T-helper 1 cell treated with Interleukin-12 subunit alpha and Interleukin-12 subunit beta and Interleukin-4 antibody, amounts not matched to agents 30 μg/mL and 1 μg/mL, for 36 hours (primary cell): ENCODE data around the gene CNNM2.
"Not testable (repeated sequence)": the region's sequence is repeated elsewhere in the genome, so short reads cannot be mapped to it uniquely, and the experiment has no call there.

Experiments used
- H3K27ac Mint-ChIP-seq: one replicate; pipeline ENCODE4 v1.8.0; 2021; ENCODE audit warnings: mild to moderate bottlenecking, mixed read lengths
- H3K27me3 Mint-ChIP-seq: one replicate; pipeline ENCODE4 v1.8.0; 2021; ENCODE audit warnings: low read depth, mixed read lengths
- H3K36me3 Mint-ChIP-seq: one replicate; pipeline ENCODE4 v1.8.0; 2021; ENCODE audit warnings: low read depth, mixed read lengths
- H3K4me1 Mint-ChIP-seq: one replicate; pipeline ENCODE4 v1.8.0; 2021; ENCODE audit warnings: low read depth, mixed read lengths
- H3K4me3 Mint-ChIP-seq: one replicate; pipeline ENCODE4 v1.8.0; 2021; ENCODE audit warnings: mild to moderate bottlenecking, moderate library complexity, mixed read lengths
- H3K9me3 Mint-ChIP-seq: one replicate; pipeline ENCODE4 v1.8.0; 2021; ENCODE audit warnings: mixed read lengths

Gene CNNM2

GRCh38 chr10:102970562-102971340, 52.7 kb downstream of the CNNM2 start:
- Mint-ChIP-seq H3K36me3 (no peaks in the 10 kb centered on the region), H3K4me3 (no peak overlapping the region), H3K9me3 (no peaks in the 10 kb centered on the region), H3K4me1 (peaks cover 1% of the 10 kb centered on the region), H3K27ac (no peak overlapping the region), H3K27me3 (no peaks in the 10 kb centered on the region)

DNA sequence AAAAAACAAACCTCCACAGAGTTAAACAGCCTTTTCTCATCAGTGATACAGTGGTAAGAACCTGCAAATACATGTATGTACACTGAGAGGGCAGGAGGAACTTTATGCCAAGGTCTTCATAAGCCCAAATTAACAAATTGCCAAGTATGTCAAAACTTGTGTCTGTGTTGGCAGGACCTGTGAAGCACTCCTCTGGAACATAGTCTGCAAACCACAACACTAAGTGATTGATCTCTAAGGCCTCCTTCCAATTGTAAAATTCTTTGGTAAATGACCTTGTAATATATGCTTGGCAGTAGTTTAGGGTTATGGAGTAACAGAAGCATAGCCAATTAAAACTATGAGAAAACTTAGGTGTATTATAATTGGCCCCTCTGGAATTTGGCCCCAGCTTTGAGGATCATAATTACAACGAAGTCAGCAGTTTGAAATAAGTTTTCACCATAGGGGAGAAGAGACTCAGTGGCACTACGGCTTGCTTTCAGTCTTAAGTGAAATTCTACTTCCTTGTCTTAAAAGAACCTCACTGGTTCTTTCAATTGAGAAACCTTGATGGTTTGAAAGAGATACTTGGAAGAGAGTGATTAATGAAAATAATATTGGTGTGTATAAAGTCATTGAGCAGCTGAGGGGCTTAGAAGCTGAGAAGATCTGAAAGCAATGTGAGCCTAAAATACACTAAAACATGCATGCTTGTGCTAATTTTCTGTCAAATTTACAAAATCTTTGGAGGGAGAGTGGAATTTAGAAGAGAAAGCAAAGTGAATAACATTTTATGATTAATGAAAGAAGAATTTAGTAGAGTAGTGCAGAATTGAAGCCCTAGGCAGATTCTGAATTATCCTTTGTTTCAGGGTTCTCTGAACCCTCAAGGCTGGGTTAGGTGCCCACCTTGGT, 57.6 kb downstream of the CNNM2 start:
- no peak overlapping the region for H3K27ac Mint-ChIP-seq
- H3K9me3 Mint-ChIP-seq: no peaks in the 10 kb centered on the region
- H3K27me3 Mint-ChIP-seq: no peaks in the 10 kb centered on the region
- H3K36me3 Mint-ChIP-seq: no peaks in the 10 kb centered on the region
- H3K4me3 Mint-ChIP-seq: no peak overlapping the region
- H3K4me1 Mint-ChIP-seq: peaks cover 1% of the 10 kb centered on the region

DNA sequence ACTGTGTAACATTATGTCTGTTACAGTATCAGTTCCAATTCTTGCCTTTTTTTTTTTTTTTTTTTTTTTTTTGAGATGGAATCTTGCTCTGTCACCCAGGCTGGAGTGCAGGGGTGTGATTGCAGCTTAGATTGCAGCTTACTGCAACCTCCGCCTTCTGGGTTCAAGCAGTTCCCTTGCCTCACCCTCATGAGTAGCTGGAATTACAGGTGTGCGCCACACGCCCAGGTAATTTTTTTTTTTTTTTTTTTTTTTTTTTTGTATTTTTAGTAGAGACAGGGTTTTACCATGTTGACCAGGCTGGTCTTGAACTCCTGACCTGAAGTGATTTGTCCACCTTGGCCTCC, 58.3 kb downstream of the CNNM2 start:
- H3K9me3 Mint-ChIP-seq, H3K27me3 Mint-ChIP-seq, H3K27ac Mint-ChIP-seq: not testable (repeated sequence)

GRCh38 chr10:102982296-102982695, 64.2 kb downstream of the CNNM2 start:
- no peaks in the 10 kb centered on the region for H3K4me1 Mint-ChIP-seq
- no peak overlapping the region for H3K27ac Mint-ChIP-seq
- no peaks in the 10 kb centered on the region for H3K36me3 Mint-ChIP-seq
- H3K9me3 Mint-ChIP-seq: no peaks in the 10 kb centered on the region
- H3K4me3 Mint-ChIP-seq: no peak overlapping the region
- no peaks in the 10 kb centered on the region for H3K27me3 Mint-ChIP-seq

More for the DNA sequence above, 58.3 kb downstream of the CNNM2 start:
- H3K4me1 Mint-ChIP-seq, H3K36me3 Mint-ChIP-seq, H3K4me3 Mint-ChIP-seq: not testable (repeated sequence)

DNA sequence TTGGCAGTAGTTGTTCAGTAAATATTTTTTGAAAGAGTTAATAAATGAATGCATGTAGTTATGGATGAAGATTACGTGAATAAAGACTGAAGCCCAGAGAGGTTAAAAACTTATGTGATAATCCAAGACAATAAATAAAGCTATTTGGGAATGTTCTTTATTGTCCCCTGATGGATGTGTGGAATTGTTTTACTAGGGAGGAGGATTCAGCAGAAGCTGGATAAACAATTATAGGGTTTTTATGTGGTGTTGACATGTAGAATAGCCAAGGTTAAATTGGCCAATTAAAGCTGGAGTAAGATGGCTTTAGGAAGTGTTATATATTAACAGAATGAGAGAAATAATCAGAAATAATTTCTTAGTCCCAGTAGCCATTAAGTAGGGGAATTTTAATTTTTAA, 66.0 kb downstream of the CNNM2 start:
- H3K36me3 Mint-ChIP-seq: no peaks in the 10 kb centered on the region
- no peak overlapping the region for H3K4me3 Mint-ChIP-seq
- H3K27me3 Mint-ChIP-seq: no peaks in the 10 kb centered on the region
- no peaks in the 10 kb centered on the region for H3K4me1 Mint-ChIP-seq
- no peaks in the 10 kb centered on the region for H3K9me3 Mint-ChIP-seq
- H3K27ac Mint-ChIP-seq: no peak overlapping the region

GRCh38 chr10:102985811-102986210, 67.7 kb downstream of the CNNM2 start:
- Mint-ChIP-seq H3K9me3 (no peaks in the 10 kb centered on the region), H3K27ac (no peak overlapping the region), H3K4me3 (no peak overlapping the region)

GRCh38 chr10:102988404-102989314, 70.6 kb downstream of the CNNM2 start:
- no peaks in the 10 kb centered on the region for H3K27me3 Mint-ChIP-seq
- no peak overlapping the region for H3K4me3 Mint-ChIP-seq
- H3K27ac Mint-ChIP-seq: no peak overlapping the region
- H3K4me1 Mint-ChIP-seq: no peaks in the 10 kb centered on the region
- H3K36me3 Mint-ChIP-seq: no peaks in the 10 kb centered on the region
- no peaks in the 10 kb centered on the region for H3K9me3 Mint-ChIP-seq

More at GRCh38 chr10:102985811-102986210, 67.7 kb downstream of the CNNM2 start:
- no peaks in the 10 kb centered on the region for H3K4me1 Mint-ChIP-seq
- no peaks in the 10 kb centered on the region for H3K36me3 Mint-ChIP-seq
- no peaks in the 10 kb centered on the region for H3K27me3 Mint-ChIP-seq

GRCh38 chr10:102994531-102995295, 76.6 kb downstream of the CNNM2 start:
- H3K36me3 Mint-ChIP-seq: no peaks in the 10 kb centered on the region
- H3K9me3 Mint-ChIP-seq: no peaks in the 10 kb centered on the region
- H3K4me3 Mint-ChIP-seq: peak overlapping the region; percentile 46
- H3K4me1 Mint-ChIP-seq: peaks cover 3% of the 10 kb centered on the region
- no peaks in the 10 kb centered on the region for H3K27me3 Mint-ChIP-seq
- H3K27ac Mint-ChIP-seq: peak overlapping the region; percentile 67

- Mint-ChIP-seq H3K36me3 (no peaks in the 10 kb centered on the region), H3K4me3 (no peak overlapping the region), H3K9me3 (no peaks in the 10 kb centered on the region), H3K27me3 (no peaks in the 10 kb centered on the region), H3K27ac (no peak overlapping the region), H3K4me1 (peaks cover 3% of the 10 kb centered on the region)
Observed at GRCh38 chr10:102996876-102997275, 78.8 kb downstream of the CNNM2 start.

GRCh38 chr10:102997998-102998397, 79.9 kb downstream of the CNNM2 start:
- H3K27me3 Mint-ChIP-seq: no peaks in the 10 kb centered on the region
- no peak overlapping the region for H3K27ac Mint-ChIP-seq
- H3K4me1 Mint-ChIP-seq: peaks cover 3% of the 10 kb centered on the region
- no peaks in the 10 kb centered on the region for H3K9me3 Mint-ChIP-seq
- H3K4me3 Mint-ChIP-seq: no peak overlapping the region
- H3K36me3 Mint-ChIP-seq: no peaks in the 10 kb centered on the region

DNA sequence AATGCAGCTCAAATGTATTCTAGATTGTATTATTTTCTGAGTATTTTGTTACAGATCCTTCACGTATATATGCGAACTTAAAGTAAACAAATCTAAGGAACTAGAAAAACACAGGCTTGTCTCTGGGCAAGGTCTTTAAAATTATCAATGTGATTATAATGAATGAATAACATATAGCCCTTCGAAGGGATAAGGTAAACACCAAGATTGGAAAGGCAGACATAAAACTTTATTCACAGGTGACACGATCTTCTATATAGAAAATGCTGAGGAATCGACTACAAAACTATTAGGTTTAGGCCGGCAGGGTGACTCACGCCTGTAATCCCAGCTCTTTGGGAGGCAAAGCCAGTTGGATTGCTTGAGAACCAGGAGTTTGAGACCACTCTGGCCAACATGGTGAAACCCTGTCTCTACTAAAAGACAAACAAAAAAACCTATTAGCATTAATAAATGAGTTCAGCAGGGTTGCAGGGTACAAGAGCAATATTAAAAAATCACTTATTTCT, 80.4 kb downstream of the CNNM2 start:
- H3K4me3 Mint-ChIP-seq: no peak overlapping the region
- peaks cover 3% of the 10 kb centered on the region for H3K4me1 Mint-ChIP-seq
- no peak overlapping the region for H3K27ac Mint-ChIP-seq
- no peaks in the 10 kb centered on the region for H3K36me3 Mint-ChIP-seq
- no peaks in the 10 kb centered on the region for H3K27me3 Mint-ChIP-seq
- no peaks in the 10 kb centered on the region for H3K9me3 Mint-ChIP-seq

- not testable (repeated sequence) for H3K4me3 Mint-ChIP-seq, H3K27ac Mint-ChIP-seq, H3K4me1 Mint-ChIP-seq, H3K27me3 Mint-ChIP-seq, H3K36me3 Mint-ChIP-seq, H3K9me3 Mint-ChIP-seq
Observed at GRCh38 chr10:103000050-103000449, 82.0 kb downstream of the CNNM2 start.

DNA sequence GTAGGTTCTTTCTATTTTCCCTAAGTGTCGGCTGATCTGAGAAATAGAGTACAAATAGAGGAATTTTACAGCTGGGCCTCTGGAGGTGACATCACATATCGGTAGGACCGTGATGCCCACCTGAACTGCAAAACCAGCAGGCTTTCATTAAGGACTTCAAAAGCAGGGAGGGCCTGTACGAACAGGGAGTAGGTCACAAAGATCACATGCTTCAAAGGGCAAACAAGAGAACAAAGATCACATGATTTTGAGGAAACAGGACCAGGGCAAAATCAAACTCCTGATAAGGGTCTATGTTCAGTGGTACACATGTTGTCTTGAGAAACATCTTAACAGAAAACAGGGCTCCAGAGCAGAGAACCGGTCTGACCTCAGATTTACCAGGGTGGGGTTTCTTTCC, 88.9 kb downstream of the CNNM2 start:
- Mint-ChIP-seq H3K27me3 (no peaks in the 10 kb centered on the region), H3K9me3 (peaks cover 13% of the 10 kb centered on the region), H3K36me3 (no peaks in the 10 kb centered on the region), H3K4me1 (no peaks in the 10 kb centered on the region), H3K27ac (no peak overlapping the region), H3K4me3 (no peak overlapping the region)

DNA sequence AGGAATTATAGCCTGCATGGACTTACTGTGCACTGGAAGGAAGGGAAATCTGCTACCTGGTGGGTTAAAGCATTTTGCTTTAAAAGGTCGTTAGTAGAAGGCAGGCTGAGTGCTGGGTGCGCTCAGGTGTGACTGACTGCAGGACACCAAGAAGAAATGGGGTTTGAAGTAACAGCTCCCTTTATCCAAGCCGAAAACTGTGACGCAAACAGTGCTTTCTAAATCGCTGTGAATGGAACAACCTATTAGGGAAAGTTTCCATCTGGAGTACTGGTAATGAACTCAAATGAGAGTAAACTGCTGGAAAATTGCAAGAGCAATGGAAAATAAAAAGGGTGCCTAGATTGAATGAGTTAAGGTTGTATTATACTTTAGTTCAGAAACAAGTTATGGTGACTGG, 95.3 kb downstream of the CNNM2 start:
- H3K27me3 Mint-ChIP-seq: peaks cover 3% of the 10 kb centered on the region
- H3K9me3 Mint-ChIP-seq: no peaks in the 10 kb centered on the region
- no peak overlapping the region for H3K4me3 Mint-ChIP-seq
- H3K4me1 Mint-ChIP-seq: no peaks in the 10 kb centered on the region
- no peaks in the 10 kb centered on the region for H3K36me3 Mint-ChIP-seq
- H3K27ac Mint-ChIP-seq: no peak overlapping the region
